Measurements from ENCODE around the gene MALSU1. TPM values are rescaled to one million over a fixed set of nuclear protein-coding genes. Genes with fewer than 3 reads are reported as not detected.

The MALSU1 gene
- total and polyA plus RNA-seq, 2 of the 13 experiments (the other 11 are each of a cell fraction or from before 2014, with no cell fraction given) = 72.0 to 141 TPM

GRCh38 chr7:23358152-23358674, 59.1 kb downstream of the MALSU1 start (continued):
- TF ChIP-seq NONO (IDR thresholded peaks at IDR 0.05) (no peak), NONO (CRISPR knock-in tag; conservative IDR thresholded peaks at IDR 0.05) (no peak), SNAI1 (CRISPR knock-in tag; IDR thresholded peaks at IDR 0.05; ENCODE audit: borderline replicate concordance) (no peak), ZKSCAN1 (IDR thresholded peaks at IDR 0.05; ENCODE audit: low read length) (no peak), CSRNP2 (CRISPR knock-in tag; conservative IDR thresholded peaks at IDR 0.05; ENCODE audit: low read depth) (no peak), ATF1 (CRISPR knock-in tag; IDR thresholded peaks at IDR 0.05) (no peak), ZFY (CRISPR knock-in tag; IDR thresholded peaks at IDR 0.05) (no peak; the same call in 1 of the 2 replicates), ZNF691 (CRISPR knock-in tag; IDR thresholded peaks at IDR 0.05; ENCODE audit: borderline replicate concordance, low read depth) (no peak), ZNF331 (CRISPR knock-in tag; IDR thresholded peaks at IDR 0.05) (no peak), ZNF17 (CRISPR knock-in tag; IDR thresholded peaks at IDR 0.05) (no peak), SYNCRIP (IDR thresholded peaks at IDR 0.05; ENCODE audit: insufficient read depth, low read depth, low read length) (no peak), ZNF841 (CRISPR knock-in tag; IDR thresholded peaks at IDR 0.05; ENCODE audit: borderline replicate concordance) (no peak), ZBTB37 (CRISPR knock-in tag; IDR thresholded peaks at IDR 0.05) (no peak), ZNF280B (CRISPR knock-in tag; IDR thresholded peaks at IDR 0.05; ENCODE audit: borderline replicate concordance) (no peak), RBM39 (IDR thresholded peaks at IDR 0.05; ENCODE audit: low read depth, low read length, poor library complexity, severe bottlenecking) (no peak), HNF4A (CRISPR knock-in tag; IDR thresholded peaks at IDR 0.05) (peak; percentile 63), MTF1 (CRISPR knock-in tag; IDR thresholded peaks at IDR 0.05) (no peak), ATAD3A (CRISPR knock-in tag; IDR thresholded peaks at IDR 0.05) (no peak), NRL (CRISPR knock-in tag; IDR thresholded peaks at IDR 0.05; ENCODE audit: borderline replicate concordance) (no peak), SMAD3 (CRISPR knock-in tag; IDR thresholded peaks at IDR 0.05) (0 out of 2 replicates have a peak, but pooled peaks have one; percentile 22), MTA3 (CRISPR knock-in tag; IDR thresholded peaks at IDR 0.05) (no peak), REXO4 (CRISPR knock-in tag; IDR thresholded peaks at IDR 0.05; ENCODE audit: borderline replicate concordance) (no peak), ZUFSP (CRISPR knock-in tag; IDR thresholded peaks at IDR 0.05; ENCODE audit: borderline replicate concordance) (no peak), ZNF883 (CRISPR knock-in tag; IDR thresholded peaks at IDR 0.05; ENCODE audit: not compliant biosample characterization) (no peak), MED13 (CRISPR knock-in tag; IDR thresholded peaks at IDR 0.05) (no peak)
